Activated T-helper 17 cell treated with anti-CD3 and anti-CD28 coated beads, Interleukin-2, amount 50 U/mL, for 72 hours (primary cell): Measurements from ENCODE around the gene PRPSAP2. TPM values are rescaled to one million over a fixed set of nuclear protein-coding genes. Genes with fewer than 3 reads are reported as not detected.
A peak's percentile ranks its signal among the peaks of the same experiment; 100 is the strongest.
"Not testable (repeated sequence)": the region's sequence is repeated elsewhere in the genome, so short reads cannot be mapped to it uniquely, and the experiment has no call there.

Source experiments
- ATAC-seq: fragments of 150-1000 bp; cut with Tn5 transposase; replicated peaks from 2 replicates; pipeline ENCODE4 v1.10.0; 2021; ENCODE audit warnings: mild to moderate bottlenecking, moderate library complexity
- H3K27ac Mint-ChIP-seq: one replicate; pipeline ENCODE4 v1.8.0; 2022; ENCODE audit warnings: mixed read lengths
- H3K27me3 Mint-ChIP-seq: one replicate; pipeline ENCODE4 v1.8.0; 2022; ENCODE audit warnings: mixed read lengths
- H3K36me3 Mint-ChIP-seq: one replicate; pipeline ENCODE4 v1.8.0; 2022; ENCODE audit warnings: low read depth, mild to moderate bottlenecking, mixed read lengths
- H3K4me1 Mint-ChIP-seq: one replicate; pipeline ENCODE4 v1.8.0; 2022; ENCODE audit warnings: mixed read lengths
- H3K4me3 Mint-ChIP-seq: one replicate; pipeline ENCODE4 v1.8.0; 2022; ENCODE audit warnings: mild to moderate bottlenecking, mixed read lengths
- H3K9me3 Mint-ChIP-seq: one replicate; pipeline ENCODE4 v1.8.0; 2022; ENCODE audit warnings: mixed read lengths
- total RNA-seq, 2 donors: library from RNA; stranded (reverse); gene quantifications; one replicate each; pipeline ENCODE4 v1.2.3, GENCODE V29; 2022

PRPSAP2 gene
- total RNA-seq = 10 to 100 TPM; 34.9 to 35.2 TPM

- Mint-ChIP-seq H3K27me3 (no peaks in the 10 kb centered on the region), H3K9me3 (no peaks in the 10 kb centered on the region), H3K27ac (peak within 1 kb of the TSS; percentile 51), H3K4me3 (peak within 1 kb of the TSS; percentile 92), H3K4me1 (peaks cover 12% of the 10 kb centered on the region), H3K36me3 (peaks cover 4% of the 10 kb centered on the region)
- peak; percentile 62 for ATAC-seq
Measured at GRCh38 chr17:18857864-18858566, at the start of gene PRPSAP2. Gene PRPSAP2, plus strand, starts transcription at chr17:18858131. Its CDS starts 7,703 bp downstream, at chr17:18865834.

- not testable (repeated sequence) for H3K27me3 Mint-ChIP-seq, ATAC-seq, H3K4me1 Mint-ChIP-seq, H3K9me3 Mint-ChIP-seq, H3K27ac Mint-ChIP-seq, H3K36me3 Mint-ChIP-seq, H3K4me3 Mint-ChIP-seq
Measured at GRCh38 chr17:18815924-18816323, 42.0 kb upstream of the PRPSAP2 start.

GRCh38 chr17:18816489-18817371 is 41.2 kb upstream of the PRPSAP2 start:
- not testable (repeated sequence) for H3K4me1 Mint-ChIP-seq, H3K36me3 Mint-ChIP-seq, H3K27me3 Mint-ChIP-seq, H3K4me3 Mint-ChIP-seq, H3K27ac Mint-ChIP-seq, H3K9me3 Mint-ChIP-seq
- ATAC-seq = peak; percentile 57

GRCh38 chr17:18821430-18821829 is 36.5 kb upstream of the PRPSAP2 start:
- H3K27ac Mint-ChIP-seq, H3K4me1 Mint-ChIP-seq, H3K36me3 Mint-ChIP-seq, H3K4me3 Mint-ChIP-seq, H3K9me3 Mint-ChIP-seq, ATAC-seq, H3K27me3 Mint-ChIP-seq: not testable (repeated sequence)

- H3K9me3 Mint-ChIP-seq, H3K36me3 Mint-ChIP-seq, H3K4me3 Mint-ChIP-seq, ATAC-seq, H3K27me3 Mint-ChIP-seq, H3K4me1 Mint-ChIP-seq, H3K27ac Mint-ChIP-seq: not testable (repeated sequence)
Measured at GRCh38 chr17:18827613-18828012, 30.3 kb upstream of the PRPSAP2 start.

GRCh38 chr17:18848501-18848900 is 9.4 kb upstream of the PRPSAP2 start:
- H3K27ac Mint-ChIP-seq = no peak overlapping the region

GRCh38 chr17:18850679-18851078 is 7.3 kb upstream of the PRPSAP2 start:
- Mint-ChIP-seq H3K27me3 (no peaks in the 10 kb centered on the region), H3K9me3 (no peaks in the 10 kb centered on the region), H3K27ac (no peak overlapping the region), H3K4me1 (peaks cover 5% of the 10 kb centered on the region), H3K4me3 (no peak overlapping the region), H3K36me3 (no peaks in the 10 kb centered on the region)
- no peak for ATAC-seq

More at GRCh38 chr17:18848501-18848900, 9.4 kb upstream of the PRPSAP2 start:
- no peak for ATAC-seq
- H3K9me3 Mint-ChIP-seq = no peaks in the 10 kb centered on the region
- no peaks in the 10 kb centered on the region for H3K36me3 Mint-ChIP-seq
- no peaks in the 10 kb centered on the region for H3K27me3 Mint-ChIP-seq
- no peaks in the 10 kb centered on the region for H3K4me1 Mint-ChIP-seq
- H3K4me3 Mint-ChIP-seq = no peak overlapping the region

- H3K36me3 Mint-ChIP-seq = no peaks in the 10 kb centered on the region
- no peak overlapping the region for H3K4me3 Mint-ChIP-seq
- no peak overlapping the region for H3K27ac Mint-ChIP-seq
- no peak for ATAC-seq
- H3K9me3 Mint-ChIP-seq = no peaks in the 10 kb centered on the region
- H3K27me3 Mint-ChIP-seq = no peaks in the 10 kb centered on the region
- H3K4me1 Mint-ChIP-seq = peaks cover 5% of the 10 kb centered on the region
Measured at GRCh38 chr17:18851201-18851600, 6.7 kb upstream of the PRPSAP2 start.

GRCh38 chr17:18854956-18855355 is 3.0 kb upstream of the PRPSAP2 start:
- no peak for ATAC-seq
- peaks cover under 1% of the 10 kb centered on the region for H3K36me3 Mint-ChIP-seq
- peak overlapping the region; percentile 92 for H3K4me3 Mint-ChIP-seq
- no peaks in the 10 kb centered on the region for H3K27me3 Mint-ChIP-seq
- no peak overlapping the region for H3K27ac Mint-ChIP-seq
- H3K9me3 Mint-ChIP-seq = no peaks in the 10 kb centered on the region
- peaks cover 5% of the 10 kb centered on the region for H3K4me1 Mint-ChIP-seq

GRCh38 chr17:18855831-18856569 is 1.9 kb upstream of the PRPSAP2 start:
- Mint-ChIP-seq H3K27me3 (no peaks in the 10 kb centered on the region), H3K4me3 (peak overlapping the region; percentile 92), H3K36me3 (peaks cover 4% of the 10 kb centered on the region), H3K27ac (peak overlapping the region; percentile 79), H3K4me1 (peaks cover 12% of the 10 kb centered on the region), H3K9me3 (no peaks in the 10 kb centered on the region)
- ATAC-seq = peak; percentile 89

- Mint-ChIP-seq H3K27ac (peak overlapping the region; percentile 79), H3K9me3 (no peaks in the 10 kb centered on the region), H3K27me3 (no peaks in the 10 kb centered on the region), H3K36me3 (peaks cover 4% of the 10 kb centered on the region), H3K4me3 (peak overlapping the region; percentile 92), H3K4me1 (peaks cover 12% of the 10 kb centered on the region)
- ATAC-seq = no peak
Measured at GRCh38 chr17:18856570-18856915, 1.4 kb upstream of the PRPSAP2 start.

GRCh38 chr17:18858567-18859245 is 775 bp downstream of the PRPSAP2 start:
- peaks cover 4% of the 10 kb centered on the region for H3K36me3 Mint-ChIP-seq

GRCh38 chr17:18859256-18859655 is 1.3 kb downstream of the PRPSAP2 start:
- peak overlapping the region; percentile 82 for H3K4me3 Mint-ChIP-seq
- peak overlapping the region; percentile 51 for H3K27ac Mint-ChIP-seq
- no peaks in the 10 kb centered on the region for H3K27me3 Mint-ChIP-seq
- peaks cover 12% of the 10 kb centered on the region for H3K4me1 Mint-ChIP-seq
- H3K36me3 Mint-ChIP-seq = peaks cover 4% of the 10 kb centered on the region
- no peak for ATAC-seq
- H3K9me3 Mint-ChIP-seq = no peaks in the 10 kb centered on the region

More at GRCh38 chr17:18858567-18859245, 775 bp downstream of the PRPSAP2 start:
- ATAC-seq = no peak
- Mint-ChIP-seq H3K27me3 (no peaks in the 10 kb centered on the region), H3K9me3 (no peaks in the 10 kb centered on the region), H3K4me1 (peaks cover 12% of the 10 kb centered on the region), H3K4me3 (peak overlapping the region; percentile 82), H3K27ac (peak overlapping the region; percentile 51)
